Muscle of arm (tissue), 12 donors: ENCODE measurements around the gene GLIS1. TPM values are rescaled to one million over a fixed set of nuclear protein-coding genes. Genes with fewer than 3 reads are reported as not detected.

Experiments used
- DNase-seq: peaks from one replicate; pipeline ENCODE4 v3.0.0-alpha.2; 2013
- polyA plus RNA-seq, 12 donors: library from polyadenylated mRNA; unstranded; fragments of 120-200 nt; gene quantifications; one replicate each; pipeline ENCODE4 v1.2.1, GENCODE V29; 2013; ENCODE audit not compliant: insufficient read length in 12 of 12

GLIS1 gene
- polyA plus RNA-seq, 12 donors = 0.11 to 5.8 (median 1.3) TPM; not detected in 8

- no peak for DNase-seq
These were observed 143.1 kb downstream of the GLIS1 start for GRCh38 chr1:53595906-53596305.

GRCh38 chr1:53594391-53595180 is 144.4 kb downstream of the GLIS1 start:
- DNase-seq = no peak

DNA sequence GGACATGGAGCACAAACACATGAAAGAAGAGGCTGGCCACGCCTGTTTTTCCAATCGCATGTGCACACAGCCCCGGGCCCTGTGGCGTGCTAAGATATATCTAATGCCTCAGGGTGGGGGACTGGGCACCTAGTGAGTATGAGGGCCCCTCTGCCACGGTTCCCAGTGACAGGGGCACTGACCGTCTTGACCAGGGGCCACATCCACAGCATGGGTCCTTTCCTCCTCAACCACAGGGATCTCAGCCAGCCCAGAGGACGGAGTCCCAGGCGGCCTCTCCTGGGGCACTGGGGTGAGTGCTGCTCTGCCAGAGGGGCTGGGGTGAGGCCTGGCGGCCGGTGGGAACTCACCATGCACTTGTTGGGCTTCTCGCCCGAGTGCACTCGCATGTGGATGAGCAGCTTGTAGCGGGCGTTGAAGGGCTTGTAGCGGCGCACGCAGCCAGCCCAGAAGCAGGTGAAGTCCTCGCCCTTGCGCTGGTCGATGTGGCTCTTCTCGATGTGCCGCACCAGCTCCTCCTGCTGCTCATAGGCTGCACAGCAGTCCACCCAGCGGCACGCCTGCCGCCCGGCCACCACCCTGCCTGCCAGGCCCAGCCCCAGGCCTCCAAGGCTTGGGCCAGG is 145.1 kb downstream of the GLIS1 start:
- DNase-seq = no peak

DNA sequence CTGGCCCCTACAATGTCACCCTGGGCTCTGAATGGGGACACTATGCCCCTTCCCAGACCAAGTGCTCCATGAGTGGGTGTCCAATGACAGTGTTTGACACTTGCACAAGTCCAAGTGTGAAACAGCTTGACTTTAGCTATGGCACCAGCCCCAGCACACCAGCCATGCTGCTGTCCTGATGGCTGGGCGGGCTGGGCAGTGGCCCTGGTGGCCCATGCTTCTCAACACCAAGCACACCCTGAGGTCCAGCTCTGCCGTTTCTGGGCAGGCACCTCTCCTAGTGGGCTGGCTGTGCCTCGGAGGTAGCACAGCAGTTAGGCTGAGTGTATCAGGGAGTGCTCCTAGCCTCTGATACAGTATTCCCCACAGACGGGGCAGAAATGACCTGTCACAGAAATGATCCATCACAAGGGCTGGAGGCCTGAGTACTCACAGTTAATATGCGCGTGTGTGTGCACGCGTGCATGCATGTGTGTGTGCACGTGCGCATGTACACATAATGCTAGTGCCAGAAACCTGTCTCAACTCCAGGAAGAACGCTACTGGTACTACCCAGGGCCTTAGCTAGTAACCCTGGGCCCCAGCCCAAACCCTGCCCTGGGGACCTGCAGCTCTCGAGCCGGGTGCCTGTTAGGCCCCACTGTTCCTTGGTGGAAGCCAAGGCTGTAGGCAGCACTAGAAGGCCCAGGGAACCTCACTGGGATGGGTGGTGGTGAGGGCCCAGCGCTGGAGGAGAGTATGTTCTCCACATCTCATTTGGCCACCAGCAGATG is 145.8 kb downstream of the GLIS1 start:
- no peak for DNase-seq

- no peak for DNase-seq
These were observed 146.4 kb downstream of the GLIS1 start for GRCh38 chr1:53592521-53592982.

DNA sequence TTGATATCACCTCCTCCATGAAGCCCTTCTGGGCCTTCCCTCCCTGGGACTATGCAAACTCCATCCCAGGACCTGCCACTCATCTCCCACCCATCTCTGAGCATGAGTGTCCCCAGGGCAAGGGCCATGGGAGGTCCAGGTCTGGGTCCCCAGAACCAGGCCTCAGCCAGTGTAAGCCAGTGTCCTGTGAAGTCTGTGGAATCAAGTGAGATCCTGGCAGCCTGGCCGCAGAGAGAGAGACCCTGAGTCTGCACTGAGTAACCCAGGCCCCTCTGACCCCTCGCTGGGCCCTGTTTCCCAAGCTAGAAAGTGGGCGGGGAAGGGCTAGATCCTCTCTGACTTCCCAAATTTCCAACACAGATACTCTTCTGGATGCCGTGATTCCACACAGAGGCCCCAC is 147.0 kb downstream of the GLIS1 start:
- DNase-seq = no peak

GRCh38 chr1:53590531-53591515 is 148.1 kb downstream of the GLIS1 start:
- peak; percentile 60 for DNase-seq

- no peak for DNase-seq
These were observed 148.9 kb downstream of the GLIS1 start for GRCh38 chr1:53590104-53590503.

- no peak for DNase-seq
These were observed 149.7 kb downstream of the GLIS1 start for GRCh38 chr1:53589043-53589887.

GRCh38 chr1:53588053-53588779 is 150.7 kb downstream of the GLIS1 start:
- no peak for DNase-seq

- DNase-seq = no peak
These were observed 151.5 kb downstream of the GLIS1 start for GRCh38 chr1:53587252-53587988.

DNA sequence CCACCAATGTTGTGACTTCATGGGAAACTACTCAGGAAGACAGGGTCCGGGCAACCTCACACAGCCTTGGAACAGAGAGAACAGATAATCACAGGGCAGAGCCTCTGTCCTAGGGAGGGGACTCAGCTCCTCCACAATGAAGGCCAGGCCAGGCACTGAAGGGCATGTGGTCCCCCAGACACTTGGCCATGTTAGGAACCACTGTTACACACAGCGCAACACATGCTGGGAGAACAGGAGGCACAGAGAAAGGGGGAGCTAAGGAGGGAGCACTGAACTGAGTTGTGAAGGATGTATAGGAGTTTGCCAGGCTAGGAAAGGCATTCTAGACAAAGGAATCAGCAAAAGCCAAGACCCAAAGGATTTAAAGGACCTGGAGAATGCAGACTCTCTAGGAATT is 152.2 kb downstream of the GLIS1 start:
- no peak for DNase-seq

DNA sequence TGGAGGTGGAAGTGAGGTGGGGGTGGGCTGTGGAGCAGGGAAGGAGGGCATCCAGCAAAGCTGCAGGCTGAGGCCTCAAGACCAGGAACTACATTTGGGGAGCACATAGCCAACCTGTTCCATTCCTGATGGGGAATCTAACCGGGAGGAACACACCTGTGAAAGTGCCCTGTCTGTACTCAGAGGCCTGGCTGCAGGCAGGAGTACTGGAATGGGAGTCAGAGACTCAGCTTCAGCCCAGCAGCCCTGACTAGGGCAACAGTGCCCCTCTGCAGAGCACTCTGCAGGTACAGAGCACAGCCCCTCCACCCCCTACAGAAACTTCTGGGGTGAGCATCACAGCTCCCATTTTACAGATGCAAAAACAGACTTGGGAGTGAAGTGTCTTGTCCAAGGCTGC is 153.4 kb downstream of the GLIS1 start:
- DNase-seq = no peak

GRCh38 chr1:53585129-53585528 is 153.8 kb downstream of the GLIS1 start:
- DNase-seq = no peak

- DNase-seq = no peak
These were observed 154.2 kb downstream of the GLIS1 start for GRCh38 chr1:53584777-53585107.

DNA sequence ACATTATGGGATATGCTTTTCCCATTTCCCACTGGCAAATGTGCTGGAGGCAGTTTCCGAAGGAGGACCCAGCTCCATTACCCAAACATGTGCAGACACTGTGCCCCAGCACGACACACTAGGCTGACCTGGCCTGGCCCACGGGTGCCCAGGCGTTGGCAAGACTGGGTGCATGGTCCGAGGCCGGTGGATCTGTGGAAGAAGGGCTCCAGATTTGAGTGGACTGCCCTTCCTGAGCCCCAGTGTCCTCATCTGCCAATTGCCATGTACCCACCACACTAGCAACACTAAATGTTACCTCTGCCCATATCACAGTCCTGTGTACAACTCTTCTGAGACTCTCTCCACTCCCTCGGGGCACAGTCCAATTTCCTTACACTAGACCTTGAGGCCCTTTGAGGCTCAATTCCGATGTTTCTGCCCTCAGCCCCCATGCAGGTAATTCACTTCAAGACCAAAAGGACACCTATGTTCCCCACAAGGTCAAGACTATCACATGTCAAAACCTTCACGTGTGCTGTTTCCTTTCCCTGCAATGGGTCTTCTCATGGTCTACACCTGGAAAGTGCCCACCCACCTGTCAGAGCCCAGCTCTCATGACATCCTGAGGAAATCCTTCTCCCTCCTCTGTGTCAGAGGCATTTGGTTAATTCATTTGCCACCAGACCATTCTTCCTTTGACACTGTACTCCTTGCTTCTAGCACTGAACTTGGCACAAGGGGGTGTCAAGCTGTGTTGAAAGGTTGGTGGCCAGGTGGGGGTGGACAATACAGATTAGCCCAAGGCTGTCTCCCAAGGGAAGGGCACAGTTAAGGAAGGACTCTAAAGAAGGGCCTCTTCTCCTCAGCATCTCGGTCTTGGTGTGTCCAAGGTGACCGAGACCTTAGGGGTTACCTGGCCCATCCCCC is 154.8 kb downstream of the GLIS1 start:
- no peak for DNase-seq

DNA sequence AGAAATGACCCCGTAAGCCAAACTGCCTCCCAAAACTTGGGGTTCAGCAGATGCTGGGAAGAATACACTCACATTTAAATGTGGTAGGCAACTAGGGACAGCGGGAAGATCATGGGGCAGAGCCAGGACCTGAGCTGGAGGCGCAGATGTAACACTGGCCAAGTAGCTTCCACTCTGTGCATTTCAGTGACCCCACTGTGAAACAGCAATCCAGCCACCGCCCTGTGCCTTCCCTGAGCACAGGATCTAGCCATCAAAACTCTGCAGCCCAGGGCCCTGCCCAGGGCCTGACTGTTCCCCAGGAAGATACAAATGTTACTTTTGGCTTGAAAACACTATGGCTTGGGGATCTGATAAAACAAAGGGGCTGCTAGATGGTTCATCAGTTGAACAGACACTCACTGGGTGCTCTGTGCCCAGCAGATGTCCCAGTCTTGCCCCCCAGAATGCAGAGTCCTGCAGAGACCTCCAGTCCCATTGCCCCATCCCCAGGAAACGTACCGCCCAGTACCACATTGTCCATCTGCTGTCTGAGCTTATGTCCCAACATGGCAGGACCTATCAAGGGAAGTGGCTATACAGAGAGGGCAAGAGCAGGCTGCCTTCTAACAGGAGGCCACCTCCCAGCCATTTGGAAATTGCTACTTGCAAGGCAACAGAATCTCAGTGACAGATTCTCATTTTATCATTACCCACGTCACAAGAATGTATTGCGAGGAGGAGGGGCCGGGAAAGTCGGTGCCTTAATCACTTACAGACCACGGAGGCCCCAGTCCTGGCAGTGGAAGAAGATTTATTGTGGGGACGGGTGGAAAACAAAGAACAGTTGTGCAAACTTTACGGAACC is 155.7 kb downstream of the GLIS1 start:
- no peak for DNase-seq
